ENCODE results near the gene NUCKS1.

NUCKS1 gene

DNA sequence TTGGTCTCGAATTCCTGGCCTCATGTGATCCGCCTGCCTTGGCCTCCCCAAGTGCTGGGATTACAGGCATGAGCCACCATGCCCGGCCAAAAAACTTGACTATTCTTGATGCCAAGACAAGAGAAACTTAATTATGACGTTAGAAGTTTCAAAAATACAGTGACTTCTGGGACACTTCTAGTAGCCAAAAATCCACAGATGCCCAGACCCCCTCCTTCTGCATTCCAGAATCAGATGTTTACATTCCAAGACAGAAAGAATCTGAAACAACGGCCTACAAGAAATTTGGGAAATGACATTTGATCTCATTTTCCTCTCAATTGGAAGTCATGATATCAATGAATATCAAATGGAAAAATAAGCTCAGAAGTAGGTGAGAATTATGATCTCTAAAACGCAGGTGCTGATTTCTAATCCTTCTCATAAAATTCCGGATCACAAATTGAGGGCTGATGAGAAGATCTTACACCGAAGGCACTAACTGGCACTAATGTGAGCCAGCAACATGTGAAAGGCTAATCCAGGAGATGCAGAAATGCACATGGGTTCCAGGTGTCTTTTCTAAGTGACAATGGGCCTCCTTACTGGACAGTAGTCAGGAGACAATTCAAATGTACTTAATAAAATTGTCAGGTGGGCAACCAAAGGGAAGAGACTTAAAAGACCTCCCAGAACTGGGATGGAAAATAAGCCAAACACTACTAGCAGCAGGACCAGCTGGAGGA, 19.8 kb upstream of the NUCKS1 start:
- no peak for DNase-seq

DNA sequence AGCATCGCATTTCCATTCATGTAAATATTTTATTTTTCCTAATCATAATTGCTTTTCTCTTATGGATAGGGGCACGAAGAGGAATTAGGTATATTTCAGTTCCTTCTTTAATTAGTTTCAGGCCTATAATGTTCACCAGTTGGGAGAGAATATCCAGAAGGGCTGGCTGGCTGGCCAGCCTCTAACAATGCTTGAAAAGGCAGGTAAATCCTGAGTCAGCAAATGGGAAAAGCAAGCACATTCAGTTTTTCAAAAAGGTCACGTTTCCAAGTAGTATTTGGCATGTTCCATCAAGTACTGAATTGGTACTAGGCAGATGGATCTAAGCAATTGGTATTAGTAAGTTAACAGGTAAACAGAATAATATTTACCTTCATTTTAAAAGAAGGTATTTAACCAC, 17.3 kb upstream of the NUCKS1 start:
- no peak for DNase-seq

DNA sequence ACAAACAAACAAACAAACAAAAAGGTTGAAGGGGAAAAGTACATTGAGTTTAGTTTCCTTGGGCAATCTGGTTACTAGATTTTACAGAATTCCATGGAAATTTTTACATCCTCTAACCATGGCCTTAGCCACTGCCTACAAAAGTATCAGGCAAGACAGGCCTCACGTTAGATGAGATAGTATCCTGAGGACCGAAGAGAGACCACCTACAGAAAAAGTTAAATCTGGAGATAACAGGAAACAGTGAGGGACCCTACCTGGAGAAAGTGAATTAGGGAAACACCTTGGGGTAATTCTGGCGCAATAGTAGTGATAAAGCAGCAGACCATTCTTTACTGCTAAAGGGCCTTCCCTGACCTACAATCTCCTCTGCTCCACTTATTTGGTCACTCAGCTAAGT, 16.6 kb upstream of the NUCKS1 start:
- no peak for DNase-seq

DNA sequence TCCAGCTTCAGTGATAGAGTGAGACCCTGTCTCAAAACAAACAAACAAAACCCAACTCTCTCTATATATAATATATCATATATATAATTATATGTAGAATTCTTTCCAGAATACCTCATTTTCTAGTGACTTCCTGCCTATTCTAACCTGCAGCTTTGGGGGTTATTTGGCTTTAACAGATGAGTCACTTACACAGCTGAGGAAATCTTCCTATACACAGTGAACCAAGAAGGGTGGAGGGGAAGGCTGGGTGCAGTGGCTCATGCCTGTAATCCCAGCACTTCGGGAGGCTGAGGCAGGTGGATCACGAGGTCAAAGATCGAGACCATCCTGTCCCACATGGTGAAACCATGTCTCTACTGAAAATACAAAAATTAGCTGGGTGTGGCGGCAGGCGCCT, 16.1 kb upstream of the NUCKS1 start:
- DNase-seq, result no peak

DNA sequence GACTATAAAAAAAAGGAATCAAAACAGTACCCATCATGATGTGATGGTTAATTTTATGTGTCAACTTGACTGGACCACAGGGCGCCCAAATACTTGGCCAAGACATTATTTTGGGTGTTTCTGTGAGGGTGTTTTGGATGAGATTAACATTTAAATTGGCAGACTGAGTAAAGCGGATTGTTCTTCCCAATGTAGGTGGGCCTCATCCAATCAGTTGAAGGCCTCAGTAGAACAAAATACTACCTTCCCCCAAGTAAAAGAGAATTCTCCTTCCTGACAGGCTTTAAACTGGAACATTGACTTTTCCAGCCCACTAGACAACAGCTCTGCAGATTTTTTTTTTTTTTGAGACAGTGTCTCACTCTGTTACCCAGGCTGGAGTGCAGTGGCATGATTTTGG, 14.6 kb upstream of the NUCKS1 start:
- no peak for DNase-seq

DNA sequence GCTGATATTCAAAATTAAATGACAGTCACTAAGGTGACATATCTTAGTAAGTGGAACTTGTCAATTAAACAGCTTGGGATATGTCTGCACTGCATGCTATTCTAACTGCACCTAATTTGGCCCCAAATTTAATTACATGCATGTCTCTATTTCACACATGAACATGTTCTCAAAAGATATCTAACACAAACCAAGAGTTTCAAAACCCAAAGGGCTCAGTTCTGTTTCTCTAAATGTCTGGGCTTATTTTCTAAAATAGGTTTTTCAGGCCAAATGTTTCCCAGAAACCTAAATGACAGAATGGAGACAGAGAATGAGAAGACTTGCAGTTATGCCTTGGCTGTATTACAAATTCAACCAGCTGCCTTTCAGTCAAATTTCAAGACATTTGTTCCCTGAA, 14.0 kb upstream of the NUCKS1 start:
- DNase-seq, result no peak

DNA sequence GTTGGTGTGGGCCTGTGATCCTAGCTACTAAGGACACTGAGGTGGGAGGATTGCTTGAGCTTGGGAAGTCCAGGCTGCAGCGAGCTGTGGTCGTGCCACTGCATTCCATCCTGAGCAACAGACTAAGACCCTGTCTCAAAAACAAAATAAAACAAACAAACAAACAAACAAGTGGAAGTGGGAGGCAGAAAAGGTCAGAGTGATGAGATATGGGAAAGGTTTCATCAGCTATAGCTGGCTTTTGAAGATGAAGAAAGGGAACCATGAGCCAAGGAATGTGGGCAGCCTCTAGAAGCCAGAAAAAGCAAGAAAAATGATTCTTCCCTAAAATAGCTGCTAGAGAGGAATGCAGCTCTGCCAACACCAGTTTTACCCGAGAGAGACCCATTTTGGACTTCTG, 10.6 kb upstream of the NUCKS1 start:
- DNase-seq, result no peak

DNA sequence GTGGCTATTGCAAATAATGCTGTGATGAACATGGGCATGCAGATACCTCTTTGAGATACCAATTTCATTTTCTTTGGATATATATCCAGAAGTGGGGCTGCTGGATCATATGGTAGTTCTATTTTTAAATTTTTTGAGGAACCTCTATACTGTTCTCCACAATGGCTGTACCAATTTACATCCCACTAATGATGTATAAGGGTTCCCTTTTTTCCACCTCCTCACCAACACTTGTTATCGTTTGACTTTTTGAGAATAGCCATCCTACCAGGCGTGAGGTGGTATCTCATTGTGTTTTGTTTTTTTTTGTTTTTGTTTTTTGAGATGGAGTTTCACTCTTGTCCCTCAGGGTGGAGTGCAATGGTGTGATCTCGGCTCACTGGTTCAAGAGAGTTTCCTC, 6.6 kb upstream of the NUCKS1 start:
- DNase-seq, result no peak

DNA sequence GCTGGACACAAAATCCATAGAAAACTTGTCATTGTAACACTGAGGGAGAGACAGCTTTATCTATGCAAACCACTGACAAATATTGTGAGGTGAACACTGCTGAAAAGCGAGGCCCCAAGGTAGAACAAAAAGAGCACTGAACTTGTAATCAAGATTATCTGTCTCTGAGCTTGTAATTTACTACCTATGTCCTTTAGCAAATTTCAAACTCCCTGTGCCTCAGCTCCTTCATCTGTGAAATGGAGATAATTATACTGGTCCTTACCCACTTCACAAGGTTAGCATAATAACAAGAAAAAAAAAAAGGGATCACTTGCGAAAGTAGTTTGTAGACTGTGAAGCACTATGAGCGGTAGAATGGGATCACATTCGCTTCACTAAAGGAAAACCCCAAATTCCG, 4.9 kb upstream of the NUCKS1 start:
- DNase-seq, result no peak

DNA sequence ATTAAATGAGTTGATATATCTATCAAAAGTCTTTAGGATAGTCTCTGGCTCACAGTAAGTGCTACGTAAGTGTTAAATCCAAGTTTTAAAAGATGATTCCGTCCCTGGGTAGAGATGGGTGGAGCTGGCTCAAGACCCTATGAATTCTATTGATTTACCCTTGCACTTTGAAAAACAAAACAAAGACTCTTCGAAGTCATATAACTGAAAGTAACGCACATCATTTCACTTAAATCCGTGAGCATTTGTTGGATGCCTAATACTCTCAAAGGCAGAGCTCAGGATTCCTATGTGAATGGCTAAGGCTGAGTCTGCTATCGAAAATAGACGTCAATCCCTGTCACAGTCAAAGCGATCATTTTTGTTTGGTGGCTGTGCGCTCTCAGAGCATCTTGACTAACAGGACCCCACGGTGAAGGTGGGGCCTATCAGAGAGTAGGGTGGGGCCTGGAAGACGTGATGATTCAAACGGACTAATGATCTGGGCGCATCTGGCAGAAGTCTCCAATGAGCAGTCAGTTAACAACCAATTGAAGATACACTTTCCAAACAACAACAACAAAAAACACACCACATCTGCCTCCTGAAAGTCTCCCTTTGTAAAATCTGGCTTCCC, 1.2 kb upstream of the NUCKS1 start:
- DNase-seq, result no peak

DNA sequence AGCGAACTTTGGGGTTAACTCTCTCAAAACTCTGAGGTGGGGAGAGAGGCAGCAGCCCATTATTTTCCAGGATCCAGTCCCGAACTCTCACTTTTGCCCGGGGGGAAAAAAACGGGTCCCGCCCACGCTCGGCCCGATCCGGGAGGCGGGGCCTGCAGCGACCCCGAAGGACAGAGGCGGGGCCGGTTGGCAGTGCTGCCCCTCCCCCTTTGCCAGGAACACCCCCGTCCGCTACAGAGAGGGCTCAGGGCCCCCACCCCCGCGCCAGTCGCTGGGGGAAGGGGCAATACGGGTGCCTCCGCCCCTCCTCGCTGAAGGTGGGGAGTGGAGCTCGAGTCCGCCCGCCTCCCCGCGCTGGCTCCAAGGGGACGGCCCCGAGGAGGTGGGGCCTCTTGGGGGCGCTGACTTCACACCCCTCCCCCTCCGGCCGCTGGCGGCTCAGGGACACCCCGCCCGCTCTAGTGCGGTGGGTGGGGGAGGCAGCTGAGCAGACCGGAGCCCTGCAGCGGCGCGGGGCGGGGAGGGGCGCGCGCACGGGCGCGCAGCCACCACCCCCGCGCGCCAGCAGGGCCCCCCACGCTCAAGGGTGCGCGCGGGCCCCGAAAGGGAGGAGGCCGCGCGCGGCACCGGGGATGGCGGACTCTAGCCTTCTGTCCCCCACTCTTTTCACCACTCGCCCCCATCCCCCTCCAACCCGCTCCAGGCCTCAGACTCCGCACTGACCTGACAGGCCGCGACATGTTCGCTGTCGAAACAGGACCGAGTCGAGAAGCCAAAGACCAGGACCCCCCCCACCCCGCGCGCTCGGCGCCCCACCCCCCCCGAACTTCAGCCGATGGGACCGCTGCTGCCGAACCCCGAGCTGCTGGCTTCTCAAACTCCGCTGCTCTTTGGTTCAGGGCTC, 496 bp downstream of the NUCKS1 start:
- peak; percentile 92 for DNase-seq

DNA sequence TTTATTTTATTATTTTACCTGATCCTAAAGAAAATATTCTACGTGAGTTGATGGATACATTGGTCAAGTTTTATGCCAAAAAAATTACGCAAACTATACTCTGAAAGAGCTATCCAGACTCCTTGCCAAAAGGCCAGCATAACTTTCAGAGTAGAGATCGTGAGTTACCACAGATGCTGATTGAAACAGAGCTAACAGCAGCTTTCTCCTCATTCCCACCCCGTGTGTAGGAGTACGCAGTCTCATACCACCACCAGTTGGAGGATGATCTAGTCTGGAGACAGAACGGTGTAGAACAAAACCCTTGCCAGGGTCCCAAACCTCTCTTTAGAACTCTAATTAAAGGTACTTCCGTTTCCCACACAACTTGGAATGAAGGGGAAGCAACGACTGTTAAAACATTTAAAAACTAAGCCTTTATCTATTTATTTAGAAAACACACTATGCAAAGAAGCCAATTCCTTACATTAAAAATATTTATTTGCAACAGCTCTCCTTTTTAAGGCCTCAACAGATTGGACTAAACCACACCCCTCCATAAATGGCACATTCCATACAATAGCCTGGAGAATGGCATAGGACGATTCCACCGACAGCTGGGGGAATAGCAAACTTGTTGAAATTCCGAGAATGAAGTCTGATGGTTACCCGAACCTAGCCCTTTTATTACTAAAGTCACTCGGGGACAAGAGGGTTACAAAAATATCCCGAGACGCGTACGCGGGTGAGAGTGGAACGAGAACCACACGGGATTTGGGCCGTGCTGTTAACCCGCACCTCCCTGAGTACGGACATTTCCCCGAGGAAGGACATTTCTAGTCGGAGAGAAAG, 1.4 kb downstream of the NUCKS1 start:
- peak; percentile 21 for DNase-seq

DNA sequence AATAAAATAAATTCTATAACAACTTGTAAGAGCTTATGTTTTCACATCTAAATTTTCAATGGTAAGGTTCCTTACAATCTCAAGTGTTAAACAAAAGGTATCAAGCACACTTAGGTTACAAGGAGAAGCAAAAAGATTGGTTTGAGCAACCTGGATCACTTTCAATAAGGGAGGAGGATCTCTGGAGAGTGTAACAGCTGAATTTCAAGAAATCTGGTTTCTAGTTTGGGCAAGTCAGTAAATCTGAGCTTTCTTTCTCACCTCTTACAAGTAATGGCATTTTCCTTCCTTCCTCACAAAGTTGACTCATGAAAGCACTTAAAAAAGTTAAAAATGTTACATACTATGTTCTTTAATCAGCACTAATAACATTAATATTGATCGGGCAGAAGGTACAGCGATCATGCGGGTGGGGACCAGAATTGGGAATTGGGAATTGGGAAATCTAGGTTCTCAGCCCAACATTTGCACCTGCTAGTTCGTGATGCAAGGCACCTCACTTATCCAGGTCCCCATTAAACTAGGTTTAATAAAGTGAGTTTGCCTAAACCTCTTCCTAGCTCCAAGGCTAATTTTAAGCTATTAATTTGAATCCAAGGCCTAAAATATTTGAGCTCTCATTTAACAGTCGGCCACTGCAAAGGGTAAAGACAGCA, 3.1 kb downstream of the NUCKS1 start:
- no peak for DNase-seq

DNA sequence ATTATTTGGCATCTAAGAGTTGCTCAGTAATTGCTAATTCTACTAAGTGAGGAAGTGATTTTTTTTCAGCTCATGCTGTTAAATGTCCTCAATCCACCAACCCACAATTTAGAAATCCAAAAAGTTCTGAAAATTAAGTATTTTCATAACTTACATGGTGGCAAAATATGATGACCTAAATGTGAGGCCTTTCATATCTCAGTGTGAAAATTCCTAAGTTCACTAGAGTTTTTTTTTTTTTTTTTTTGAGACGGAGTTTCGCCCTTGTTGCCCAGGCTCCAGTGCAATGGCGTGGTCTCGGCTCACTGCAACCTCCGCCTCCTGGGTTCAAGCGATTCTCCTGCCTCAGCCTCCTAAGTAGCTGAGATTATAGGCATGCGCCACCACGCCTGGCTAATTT, 5.6 kb downstream of the NUCKS1 start:
- no peak for DNase-seq

DNA sequence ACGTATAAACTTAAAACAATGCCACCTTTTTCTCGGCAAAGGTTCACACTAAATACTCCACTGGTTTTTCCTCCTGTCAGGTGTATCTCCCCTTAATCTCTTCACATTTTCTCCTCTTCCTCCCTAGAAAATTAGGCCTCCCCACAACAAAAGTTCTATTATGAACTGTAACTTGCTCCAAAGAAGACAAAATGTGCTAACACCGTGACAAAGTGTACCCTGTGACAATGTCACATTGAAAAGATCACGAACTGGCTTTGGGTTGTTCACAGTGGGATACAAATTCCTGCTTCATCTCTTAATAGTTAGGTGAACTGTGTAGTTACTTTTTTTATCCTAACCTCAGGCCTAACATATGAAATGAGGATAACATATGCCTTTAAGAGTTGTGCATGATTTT, 6.0 kb downstream of the NUCKS1 start:
- DNase-seq, result no peak

DNA sequence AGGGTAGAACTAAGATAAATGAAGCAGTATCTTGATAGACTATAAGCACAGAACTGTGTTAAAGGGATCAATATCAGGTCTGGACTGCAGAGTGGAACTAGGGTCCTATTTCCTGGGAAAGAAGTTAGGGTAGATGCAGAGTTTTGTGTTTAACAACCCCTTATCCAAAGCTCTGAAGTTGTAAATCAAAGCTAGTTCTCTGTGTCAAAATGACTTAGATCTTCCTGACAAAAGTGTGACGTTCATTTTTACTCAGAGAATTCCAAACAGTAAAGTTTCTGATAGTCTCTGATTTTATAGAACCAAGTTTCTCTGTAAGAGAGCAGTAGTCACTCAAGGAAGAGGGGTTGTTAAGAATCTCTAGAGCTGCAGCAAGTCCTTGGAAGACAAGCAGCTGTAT, 8.3 kb downstream of the NUCKS1 start:
- no peak for DNase-seq

DNA sequence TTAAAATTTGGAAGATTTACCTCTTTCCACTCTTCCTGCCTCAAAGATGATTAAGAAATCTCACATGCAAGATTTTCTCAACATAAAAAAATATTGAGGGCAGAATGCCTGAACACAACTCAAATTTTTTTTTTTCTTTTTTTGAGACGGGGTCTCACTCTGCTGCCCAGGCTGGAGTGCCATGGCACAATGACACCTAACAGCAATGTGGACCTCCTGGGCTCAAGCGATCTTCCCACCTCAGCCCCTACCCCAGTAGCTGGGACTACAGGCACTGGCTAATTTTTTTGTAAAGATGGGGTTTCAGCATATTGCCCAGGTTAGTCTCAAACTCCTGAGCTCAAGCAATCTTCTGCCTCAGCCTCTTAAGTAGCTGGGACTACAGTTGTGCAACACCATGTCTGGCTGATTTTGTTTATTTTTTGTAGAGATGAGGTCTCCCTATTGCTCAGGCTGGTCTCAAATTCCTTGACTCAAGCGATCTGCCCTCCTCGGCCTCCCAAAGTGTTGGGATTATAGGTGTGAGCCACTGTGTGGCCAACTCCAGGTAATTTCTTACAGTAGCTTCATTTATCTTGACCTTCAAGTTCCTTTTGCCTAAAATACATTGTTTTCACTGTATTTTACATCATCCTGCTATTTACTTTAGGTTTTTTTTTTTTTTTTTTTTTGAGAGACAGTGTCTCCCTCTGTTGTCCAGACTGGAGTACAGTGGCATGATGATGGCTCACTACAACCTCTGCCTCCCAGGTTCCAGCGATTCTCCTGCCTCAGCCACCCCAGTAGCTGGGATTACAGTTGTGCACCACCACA, 10.4 kb downstream of the NUCKS1 start:
- DNase-seq, result no peak

DNA sequence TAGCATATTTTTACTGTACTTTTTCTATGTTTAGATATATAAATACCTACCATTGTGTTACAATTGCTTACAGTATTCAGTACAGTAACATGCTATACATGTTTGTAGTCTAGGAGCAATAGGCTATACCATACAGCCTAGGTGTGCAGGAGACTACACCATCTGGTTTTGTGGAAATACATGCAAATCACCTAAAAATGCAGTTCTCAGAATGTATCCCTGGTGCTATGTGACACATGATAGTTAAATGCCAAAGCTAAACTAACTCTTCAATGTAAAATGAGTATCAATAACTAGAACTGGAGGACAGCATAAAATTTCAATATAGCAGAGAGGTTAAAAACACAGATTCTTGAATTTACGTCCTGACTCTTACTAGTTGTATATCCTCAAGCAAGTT, 14.8 kb downstream of the NUCKS1 start:
- DNase-seq, result no peak

DNA sequence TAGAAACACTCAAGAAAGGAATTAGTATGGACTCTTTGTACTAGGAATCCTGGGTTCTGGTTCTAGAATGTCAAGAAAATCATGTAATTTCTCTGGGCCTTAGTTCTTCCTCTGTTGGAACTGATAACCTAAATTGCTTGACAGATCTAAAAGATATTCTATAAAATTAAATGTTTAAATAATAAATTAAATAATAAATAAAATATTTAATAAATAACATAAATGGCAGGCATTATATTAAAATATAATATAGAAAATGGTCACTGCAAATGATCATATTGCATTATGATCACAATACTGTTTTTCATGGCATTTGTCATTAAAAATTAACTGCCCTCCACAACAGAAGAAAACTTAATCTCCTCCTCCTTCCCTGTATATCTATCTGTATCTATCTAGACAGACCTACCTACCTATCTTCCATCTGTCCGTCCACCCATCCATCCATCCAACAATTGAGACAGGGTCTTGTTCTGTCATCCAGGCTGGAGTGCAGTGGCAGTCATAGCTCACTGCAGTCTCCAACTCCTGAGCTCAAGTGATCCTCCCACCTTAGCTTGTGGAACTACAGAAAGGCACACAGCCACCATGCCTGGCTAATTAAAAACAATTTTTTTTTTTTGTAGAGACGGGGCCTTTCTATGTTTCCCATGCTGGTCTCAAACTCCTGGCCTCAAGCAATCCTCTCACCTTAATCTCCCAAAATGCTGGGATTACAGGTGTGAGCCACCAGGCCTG, 16.4 kb downstream of the NUCKS1 start:
- DNase-seq, result no peak

DNA sequence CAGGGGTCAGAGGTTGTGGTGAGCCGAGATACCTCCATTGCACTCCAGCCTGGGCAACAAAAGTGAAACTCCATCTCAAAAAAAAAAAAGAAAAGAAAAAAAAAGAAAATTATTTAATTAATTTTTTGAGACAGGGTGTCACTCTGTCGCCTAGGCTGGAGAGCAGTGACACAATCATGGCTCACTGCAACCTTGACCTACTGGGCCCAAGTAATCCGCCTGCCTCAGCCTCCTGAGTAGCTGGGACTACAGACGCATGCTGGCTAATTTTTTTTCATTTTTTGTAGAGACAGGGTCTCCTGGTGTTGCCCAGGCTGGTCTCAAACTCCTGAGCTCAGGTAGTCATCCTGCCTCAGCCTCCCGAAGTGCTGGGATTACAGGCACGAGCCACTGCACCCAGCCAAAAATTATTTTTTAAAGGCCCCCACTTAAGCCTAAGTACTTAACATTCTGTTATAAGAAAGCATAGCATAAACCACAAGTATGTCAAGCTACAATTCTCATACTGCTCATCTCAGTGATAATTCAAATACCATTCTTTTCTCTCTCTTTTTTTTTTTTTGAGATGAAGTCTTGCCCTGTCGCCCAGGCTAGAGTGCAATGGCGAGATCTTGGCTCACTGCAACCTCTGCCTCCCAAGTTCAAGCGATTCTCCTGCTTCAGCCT, 19.9 kb downstream of the NUCKS1 start:
- no peak for DNase-seq

Measured in NCI-H1436 treated with DMSO at 0.1 percent for 48 hours (cell line).